ENCODE measurements around the gene AKAP17A.
"Not testable (repeated sequence)": the region's sequence is repeated elsewhere in the genome, so short reads cannot be mapped to it uniquely, and the experiment has no call there.

Gene AKAP17A

DNA sequence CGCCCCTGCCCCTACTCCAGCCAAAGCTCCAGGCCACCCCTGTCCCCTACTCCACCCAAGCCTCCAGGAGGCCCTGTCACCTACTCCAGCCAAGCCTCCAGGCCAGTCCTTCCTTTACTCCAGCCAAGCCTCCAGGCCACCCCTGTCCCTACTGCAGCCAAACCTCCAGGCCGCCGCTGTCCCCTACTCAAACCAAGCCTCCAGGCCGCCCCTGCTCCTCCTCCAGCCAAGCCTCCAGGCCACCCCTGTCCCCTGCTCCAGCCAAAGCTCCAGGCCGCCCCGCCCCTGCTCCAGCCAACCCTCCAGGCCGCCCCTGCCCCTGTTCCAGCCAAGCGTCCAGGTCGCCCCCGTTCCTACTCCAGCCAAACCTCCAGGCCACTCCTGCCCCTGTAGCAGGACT, 18.4 kb downstream of the AKAP17A start:
- DNase-seq = no peak

DNA sequence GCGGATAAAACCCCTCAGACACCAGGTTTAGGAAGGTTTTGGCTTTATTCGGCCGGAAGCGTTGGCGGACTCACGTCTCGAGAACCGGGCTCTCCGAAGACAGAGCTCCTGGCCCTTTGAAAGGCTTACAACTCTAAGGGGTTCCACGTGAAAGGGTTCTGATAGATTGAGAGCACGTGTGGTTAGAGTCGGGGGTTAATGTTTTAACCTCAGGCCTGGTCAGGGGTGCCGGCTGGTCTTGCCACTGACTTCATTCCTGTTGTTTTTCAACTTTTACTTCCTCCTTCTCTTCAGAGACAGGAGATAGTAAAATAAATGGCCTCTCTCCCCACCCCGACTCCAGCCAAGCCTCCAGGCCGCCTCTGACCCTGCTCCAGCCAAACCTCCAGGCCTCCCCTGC, 18.8 kb downstream of the AKAP17A start:
- DNase-seq = no peak

DNA sequence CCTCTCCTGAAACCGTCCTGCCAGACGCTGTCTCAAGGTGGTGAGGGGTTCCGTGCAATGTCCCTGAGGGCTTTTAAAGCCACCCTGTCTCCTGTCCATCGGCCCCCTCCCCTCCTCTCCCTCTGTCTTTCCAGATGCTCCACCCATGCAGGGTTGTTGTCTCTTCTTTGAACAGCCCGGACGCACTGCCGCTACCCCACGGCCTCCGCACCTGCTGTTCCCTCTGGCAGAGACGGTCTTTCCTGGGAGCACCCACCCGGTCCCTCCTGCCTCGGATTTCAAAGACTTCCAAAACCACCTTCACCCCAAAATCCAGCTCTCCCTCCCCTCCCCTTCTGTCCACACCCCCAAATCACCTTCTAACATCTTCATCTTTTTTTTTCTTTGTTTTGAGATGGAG, 19.3 kb downstream of the AKAP17A start:
- DNase-seq = no peak

DNA sequence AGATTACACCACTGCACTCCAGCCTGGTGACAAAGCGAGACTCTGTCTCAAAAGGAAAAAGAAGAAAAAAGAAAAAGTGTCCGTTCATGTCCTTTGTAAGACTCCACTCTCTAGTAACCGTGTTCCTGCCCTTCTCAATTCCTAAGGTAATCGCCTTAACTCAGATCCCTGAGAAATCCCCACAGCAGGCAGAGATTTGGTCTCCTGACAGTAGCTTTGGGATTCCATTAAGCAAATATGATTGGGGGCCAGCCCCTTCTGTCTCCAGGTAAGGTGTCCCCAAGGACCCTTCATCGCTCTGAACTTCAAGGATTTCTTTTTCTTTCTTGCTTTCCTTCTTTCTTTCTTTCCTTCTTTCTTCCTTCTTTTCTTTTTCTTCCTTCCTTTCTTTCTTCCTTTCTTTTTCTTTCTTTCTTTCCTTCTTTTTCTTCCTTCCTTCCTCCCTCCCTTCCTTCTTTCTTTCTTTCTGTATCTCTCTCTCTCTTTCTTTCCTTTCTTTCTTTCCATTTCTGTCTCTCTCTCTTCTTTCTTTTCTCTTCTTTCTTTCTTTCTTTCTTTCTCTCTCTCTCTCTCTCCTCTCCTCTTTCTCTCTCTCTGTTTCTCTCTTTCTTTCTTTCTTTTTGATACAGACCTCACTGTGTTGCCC, 21.4 kb downstream of the AKAP17A start:
- DNase-seq = no peak

DNA sequence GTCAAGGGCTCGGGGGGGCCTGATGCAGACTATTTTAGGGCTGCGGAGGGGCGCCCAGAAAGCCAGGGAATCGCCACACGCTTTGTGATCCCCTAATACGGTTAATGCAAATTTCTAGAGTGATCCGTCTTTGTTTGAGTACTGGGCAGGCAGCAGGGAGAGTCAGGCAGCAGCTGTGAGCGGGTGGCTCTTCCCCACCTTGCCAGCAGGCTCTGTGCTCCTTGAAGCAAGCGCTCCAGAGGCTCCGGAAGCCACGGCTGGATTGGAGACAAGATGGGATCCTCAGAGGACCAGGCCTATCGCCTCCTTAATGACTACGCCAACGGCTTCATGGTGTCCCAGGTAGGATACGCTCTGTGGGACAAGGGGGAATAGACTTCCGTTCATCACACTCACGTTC, 23.5 kb downstream of the AKAP17A start, which contains the start of gene ASMT:
TSS of gene ASMT (plus strand) at position 133 of the 400 bp plus-strand sequence. CDS start at position 274, 141 bp downstream.
- no peak for DNase-seq

DNA sequence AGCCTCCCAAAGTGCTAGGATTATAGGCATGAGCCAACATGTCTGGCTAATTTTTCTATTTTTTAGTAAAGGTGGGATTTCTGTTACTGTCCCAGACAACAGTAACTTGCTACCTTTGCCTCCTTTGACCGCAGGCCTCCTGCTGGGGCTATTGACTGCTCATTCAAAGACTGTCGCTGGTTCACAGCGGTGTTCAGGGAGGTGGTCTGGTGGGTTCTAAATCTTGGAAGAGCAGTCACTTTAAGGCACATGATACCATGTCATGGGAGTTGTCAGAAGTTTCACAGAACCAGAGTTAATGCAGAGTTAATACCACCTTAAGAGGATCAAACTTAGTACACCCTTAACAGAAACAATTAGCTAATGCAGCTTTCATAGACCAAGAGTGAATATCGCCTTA, 27.3 kb downstream of the AKAP17A start:
- DNase-seq = no peak

DNA sequence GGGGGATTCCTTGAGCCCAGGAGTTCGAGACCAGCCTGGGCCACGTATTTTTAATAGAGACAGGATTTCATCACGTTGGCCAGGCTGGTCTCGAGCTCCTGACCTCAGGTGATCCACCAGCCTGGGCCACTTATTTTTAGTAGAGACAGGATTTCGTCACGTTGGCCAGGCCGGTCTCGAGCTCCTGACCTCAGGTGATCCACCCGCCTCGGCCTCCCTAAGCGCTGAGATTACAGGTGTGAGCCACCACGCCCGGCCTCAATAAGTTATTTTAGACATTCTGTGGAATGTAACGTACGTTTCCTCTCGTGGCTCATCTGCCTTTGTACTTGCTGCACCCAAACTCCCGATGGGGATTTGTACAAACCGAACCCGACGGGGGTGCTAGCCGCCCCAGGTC, 32.3 kb downstream of the AKAP17A start:
- no peak for DNase-seq

DNA sequence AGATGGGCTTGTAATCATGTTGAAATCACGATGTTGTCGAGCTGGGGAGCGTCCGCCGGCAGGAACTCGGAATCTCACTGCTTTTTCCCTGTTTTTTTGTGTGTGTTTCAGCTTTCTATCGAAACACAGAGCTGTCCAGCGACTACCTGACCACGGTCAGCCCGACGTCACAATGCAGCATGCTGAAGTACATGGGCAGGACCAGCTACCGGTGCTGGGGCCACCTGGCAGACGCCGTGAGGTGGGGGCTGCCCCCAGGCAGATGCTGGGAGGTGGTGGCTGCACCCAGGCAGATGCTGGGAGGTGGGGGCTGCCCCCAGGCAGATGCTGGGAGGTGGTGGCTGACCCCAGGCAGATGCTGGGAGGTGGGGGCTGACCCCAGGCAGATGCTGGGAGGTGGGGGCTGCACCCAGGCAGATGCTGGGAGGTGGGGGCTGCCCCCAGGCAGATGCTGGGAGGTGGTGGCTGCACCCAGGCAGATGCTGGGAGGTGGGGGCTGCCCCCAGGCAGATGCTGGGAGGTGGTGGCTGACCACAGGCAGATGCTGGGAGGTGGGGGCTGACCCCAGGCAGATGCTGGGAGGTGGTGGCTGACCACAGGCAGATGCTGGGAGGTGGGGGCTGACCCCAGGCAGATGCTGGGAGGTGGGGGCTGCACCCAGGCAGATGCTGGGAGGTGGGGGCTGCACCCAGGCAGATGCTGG, 32.9 kb downstream of the AKAP17A start:
- not testable (repeated sequence) for DNase-seq

DNA sequence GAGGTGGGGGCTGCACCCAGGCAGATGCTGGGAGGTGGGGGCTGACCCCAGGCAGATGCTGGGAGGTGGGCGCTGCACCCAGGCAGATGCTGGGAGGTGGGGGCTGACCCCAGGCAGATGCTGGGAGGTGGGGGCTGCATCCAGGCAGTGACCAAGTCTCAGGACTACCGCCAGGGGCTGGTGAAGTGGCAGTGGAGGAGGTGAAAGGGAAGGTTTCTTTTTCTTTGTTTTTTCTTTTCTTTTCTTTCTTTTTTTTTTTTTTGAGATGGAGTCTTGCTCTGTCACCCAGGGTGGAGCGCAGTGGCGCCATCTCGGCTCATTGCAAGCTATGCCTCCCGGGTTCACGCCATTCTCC, 33.4 kb downstream of the AKAP17A start:
- DNase-seq = not testable (repeated sequence)

DNA sequence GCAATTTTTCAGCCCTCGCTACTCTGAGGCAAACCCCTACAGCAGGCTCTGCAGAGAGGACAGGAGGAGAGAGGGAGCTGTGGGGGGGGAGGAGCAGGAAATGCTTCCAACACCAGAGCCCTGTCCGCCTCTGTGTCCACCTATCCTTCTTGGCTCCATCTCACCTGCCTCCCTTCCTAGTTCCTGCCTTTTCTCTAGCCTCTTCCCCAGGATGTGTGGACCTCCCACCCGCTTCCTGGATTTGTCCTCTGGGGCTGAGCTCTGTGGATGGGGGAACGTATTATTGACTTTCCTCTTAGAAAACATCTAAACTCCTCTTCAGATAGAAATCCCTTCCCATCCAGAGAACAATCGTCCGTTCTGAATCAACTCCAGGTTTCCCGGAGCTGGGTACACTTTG, 37.8 kb downstream of the AKAP17A start:
- DNase-seq = no peak

DNA sequence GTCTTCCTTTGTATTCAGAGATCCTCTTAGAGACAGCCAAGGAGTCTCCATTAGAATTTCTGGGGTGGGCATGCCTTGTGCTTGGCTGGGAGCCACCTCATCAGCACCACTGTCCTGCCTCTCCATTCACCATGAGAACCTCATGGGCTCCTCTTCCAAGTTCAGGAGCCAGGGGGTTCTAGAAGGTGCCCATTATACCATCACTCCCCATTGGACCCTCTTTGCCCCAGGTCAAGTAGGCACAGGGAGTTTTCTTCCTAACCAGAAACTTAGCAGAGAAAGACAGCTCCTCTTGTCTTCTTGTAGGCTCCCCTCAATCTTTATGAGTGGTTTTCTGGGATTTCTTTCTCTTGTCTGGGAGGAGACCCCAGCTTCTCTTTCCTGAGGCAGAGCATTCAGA, 54.6 kb downstream of the AKAP17A start:
- DNase-seq = no peak

DNA sequence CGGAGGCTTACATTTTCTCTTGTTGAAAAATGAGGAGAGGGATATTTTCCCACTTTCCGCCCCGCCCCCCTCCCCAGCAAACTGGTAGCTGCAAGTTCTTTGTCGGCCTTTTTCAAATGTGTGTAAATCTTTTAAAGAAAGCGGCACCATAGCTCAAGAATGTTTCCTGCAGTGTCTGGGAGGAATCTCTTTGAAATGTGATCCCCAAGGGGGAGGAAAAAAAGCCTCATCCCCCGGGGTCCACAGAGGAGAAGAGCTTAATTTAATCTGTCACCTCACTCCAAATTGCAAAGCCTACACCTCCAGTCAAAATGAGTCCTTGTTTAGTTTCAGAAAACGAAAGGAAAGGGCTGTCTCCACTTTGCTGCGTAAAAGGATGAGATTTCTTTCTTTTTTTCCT, 58.2 kb downstream of the AKAP17A start:
- DNase-seq = no peak
